Muscle layer of colon (tissue), 2 donors: ENCODE results near the gene TEKT5.
"Not testable (repeated sequence)": the region's sequence is repeated elsewhere in the genome, so short reads cannot be mapped to it uniquely, and the experiment has no call there.

ENCODE experiments used
- H3K27ac ChIP-seq: one replicate; pipeline ENCODE4 v1.7.0; 2013; ENCODE audit warnings: low read depth, mild to moderate bottlenecking, low read length, moderate library complexity
- H3K27me3 ChIP-seq, 2 donors: one replicate each; pipeline ENCODE4 v1.7.0; 2013; ENCODE audit warnings: low read length in 2 of 2, mild to moderate bottlenecking in 2 of 2; ENCODE audit not compliant: insufficient read depth in 2 of 2, control insufficient read depth in 1 of 2
- H3K36me3 ChIP-seq: one replicate; pipeline ENCODE4 v1.7.0; 2013; ENCODE audit warnings: mild to moderate bottlenecking, low read length; ENCODE audit not compliant: insufficient read depth
- H3K4me1 ChIP-seq: one replicate; pipeline ENCODE4 v1.7.0; 2013; ENCODE audit warnings: mild to moderate bottlenecking, low read length; ENCODE audit not compliant: insufficient read depth
- H3K4me3 ChIP-seq, 2 donors: one replicate each; pipeline ENCODE4 v1.7.0; 2013; ENCODE audit warnings: low read length in 2 of 2, low read depth in 1 of 2, mild to moderate bottlenecking in 1 of 2, moderate library complexity in 1 of 2
- H3K9ac ChIP-seq: one replicate; pipeline ENCODE4 v1.7.0; 2013; ENCODE audit warnings: low read length
- H3K9me3 ChIP-seq: one replicate; pipeline ENCODE4 v1.7.0; 2013; ENCODE audit warnings: mild to moderate bottlenecking, low read length
- donor health status: abdominal sarcoma.
- donor health status: Adenocarcinoma of cecum.

The TEKT5 gene

GRCh38 chr16:10641953-10642949, 52.5 kb downstream of the TEKT5 start:
- no peak overlapping the region for H3K4me3 ChIP-seq
- H3K9me3 ChIP-seq = no peaks in the 10 kb centered on the region
- H3K27ac ChIP-seq = no peak overlapping the region
- no peak overlapping the region for H3K9ac ChIP-seq
- no peaks in the 10 kb centered on the region for H3K4me1 ChIP-seq
- H3K36me3 ChIP-seq = no peaks in the 10 kb centered on the region
- H3K27me3 ChIP-seq = no peaks in the 10 kb centered on the region

GRCh38 chr16:10641555-10641952, 53.2 kb downstream of the TEKT5 start:
- Histone ChIP-seq H3K4me3 (no peak overlapping the region), H3K27me3 (no peaks in the 10 kb centered on the region), H3K36me3 (no peaks in the 10 kb centered on the region), H3K9me3 (no peaks in the 10 kb centered on the region), H3K9ac (no peak overlapping the region), H3K4me1 (no peaks in the 10 kb centered on the region), H3K27ac (no peak overlapping the region)

- H3K4me1 ChIP-seq = no peaks in the 10 kb centered on the region
- no peak overlapping the region for H3K4me3 ChIP-seq
- no peaks in the 10 kb centered on the region for H3K27me3 ChIP-seq
- no peaks in the 10 kb centered on the region for H3K9me3 ChIP-seq
- H3K36me3 ChIP-seq = no peaks in the 10 kb centered on the region
- no peak overlapping the region for H3K27ac ChIP-seq
- H3K9ac ChIP-seq = no peak overlapping the region
These were observed 53.8 kb downstream of the TEKT5 start for GRCh38 chr16:10640934-10641333.

- no peaks in the 10 kb centered on the region for H3K9me3 ChIP-seq
- H3K36me3 ChIP-seq = no peaks in the 10 kb centered on the region
- H3K27ac ChIP-seq = no peak overlapping the region
- H3K9ac ChIP-seq = no peak overlapping the region
- no peak overlapping the region for H3K4me3 ChIP-seq
- no peaks in the 10 kb centered on the region for H3K4me1 ChIP-seq
- no peaks in the 10 kb centered on the region for H3K27me3 ChIP-seq
These were observed 56.6 kb downstream of the TEKT5 start for GRCh38 chr16:10638101-10638500.

DNA sequence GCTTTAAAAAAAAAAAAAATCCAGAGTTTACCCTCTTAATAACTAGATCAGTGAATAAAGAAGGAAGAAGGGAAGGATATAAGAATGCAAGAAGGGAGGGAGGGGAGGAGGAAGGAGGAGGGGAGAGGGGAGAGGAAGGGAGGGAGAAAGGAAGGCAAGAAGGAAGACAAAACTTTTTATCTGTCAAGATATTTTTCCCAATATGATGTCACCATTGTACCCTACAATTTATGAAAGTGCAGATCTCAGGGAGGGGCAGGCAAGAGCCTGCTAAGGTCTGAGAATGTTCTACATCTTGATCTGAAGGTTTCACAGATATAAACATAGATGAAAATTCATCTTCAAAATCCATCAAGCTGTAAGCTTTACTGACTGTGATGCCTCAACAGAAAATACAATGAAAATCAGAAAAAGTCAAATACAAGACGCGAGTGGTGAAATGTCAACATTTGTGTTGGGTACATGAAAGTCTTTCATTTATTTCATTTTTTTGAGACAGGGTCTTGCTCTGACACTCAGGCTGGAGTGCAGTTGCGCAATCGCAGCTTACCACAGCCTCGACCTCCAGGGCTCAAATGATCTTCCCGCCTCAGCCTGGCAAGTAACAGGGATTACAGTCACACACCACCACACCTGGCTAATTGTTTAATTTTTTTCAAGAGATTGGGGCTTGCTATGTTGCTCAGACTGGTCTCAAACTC, 57.2 kb downstream of the TEKT5 start:
- no peaks in the 10 kb centered on the region for H3K9me3 ChIP-seq
- no peak overlapping the region for H3K9ac ChIP-seq
- no peak overlapping the region for H3K27ac ChIP-seq
- no peaks in the 10 kb centered on the region for H3K4me1 ChIP-seq
- no peaks in the 10 kb centered on the region for H3K36me3 ChIP-seq
- no peak overlapping the region for H3K4me3 ChIP-seq
- no peaks in the 10 kb centered on the region for H3K27me3 ChIP-seq

- H3K9ac ChIP-seq = no peak overlapping the region
- no peak overlapping the region for H3K27ac ChIP-seq
- no peaks in the 10 kb centered on the region for H3K36me3 ChIP-seq
- H3K4me1 ChIP-seq = no peaks in the 10 kb centered on the region
- no peaks in the 10 kb centered on the region for H3K27me3 ChIP-seq
- H3K9me3 ChIP-seq = no peaks in the 10 kb centered on the region
- H3K4me3 ChIP-seq = no peak overlapping the region
These were observed 59.2 kb downstream of the TEKT5 start for GRCh38 chr16:10635365-10636021.

- H3K27ac ChIP-seq, H3K27me3 ChIP-seq, H3K4me1 ChIP-seq, H3K9me3 ChIP-seq, H3K4me3 ChIP-seq, H3K36me3 ChIP-seq, H3K9ac ChIP-seq: not testable (repeated sequence)
These were observed 61.3 kb downstream of the TEKT5 start for GRCh38 chr16:10633429-10633828.

- Histone ChIP-seq H3K27ac (no peak overlapping the region), H3K27me3 (no peaks in the 10 kb centered on the region), H3K36me3 (no peaks in the 10 kb centered on the region), H3K4me1 (no peaks in the 10 kb centered on the region), H3K9ac (no peak overlapping the region), H3K9me3 (no peaks in the 10 kb centered on the region), H3K4me3 (no peak overlapping the region)
These were observed 62.8 kb downstream of the TEKT5 start for GRCh38 chr16:10631886-10632285.

- H3K9me3 ChIP-seq = no peaks in the 10 kb centered on the region
- H3K27me3 ChIP-seq = no peaks in the 10 kb centered on the region
- no peaks in the 10 kb centered on the region for H3K4me1 ChIP-seq
- no peak overlapping the region for H3K4me3 ChIP-seq
- H3K36me3 ChIP-seq = no peaks in the 10 kb centered on the region
- H3K9ac ChIP-seq = no peak overlapping the region
- H3K27ac ChIP-seq = no peak overlapping the region
These were observed 65.2 kb downstream of the TEKT5 start for GRCh38 chr16:10629592-10629963.

- H3K27ac ChIP-seq = no peak overlapping the region
- no peaks in the 10 kb centered on the region for H3K9me3 ChIP-seq
- H3K36me3 ChIP-seq = no peaks in the 10 kb centered on the region
- no peaks in the 10 kb centered on the region for H3K27me3 ChIP-seq
- no peak overlapping the region for H3K4me3 ChIP-seq
- no peak overlapping the region for H3K9ac ChIP-seq
- H3K4me1 ChIP-seq = no peaks in the 10 kb centered on the region
These were observed 69.0 kb downstream of the TEKT5 start for GRCh38 chr16:10625595-10626357.

DNA sequence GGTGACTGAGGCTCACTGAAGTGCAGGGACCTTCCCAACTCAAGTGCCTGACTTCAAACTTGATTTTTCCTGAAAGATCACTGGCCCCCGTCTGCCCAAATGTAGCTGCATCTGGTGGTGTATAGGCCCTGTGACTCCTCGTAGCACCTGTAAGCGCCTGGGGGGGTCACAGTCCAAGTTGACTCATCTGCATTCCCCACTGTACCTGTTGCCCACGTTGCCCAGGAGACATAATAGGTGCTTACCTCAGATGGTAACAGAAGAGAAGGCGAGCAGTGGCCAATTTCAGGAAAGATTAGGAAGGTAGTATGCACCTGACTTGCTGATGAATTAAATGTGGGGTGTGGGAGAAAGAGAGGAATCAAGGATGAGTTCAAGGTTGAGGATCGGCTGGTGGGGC, 70.2 kb downstream of the TEKT5 start:
- no peak overlapping the region for H3K4me3 ChIP-seq
- H3K4me1 ChIP-seq = peaks cover 4% of the 10 kb centered on the region
- H3K27me3 ChIP-seq = no peaks in the 10 kb centered on the region
- H3K9me3 ChIP-seq = no peaks in the 10 kb centered on the region
- no peaks in the 10 kb centered on the region for H3K36me3 ChIP-seq
- no peak overlapping the region for H3K9ac ChIP-seq
- no peak overlapping the region for H3K27ac ChIP-seq
